Tibial artery (tissue), 4 donors: ENCODE measurements around the gene P4HTM.

Experiments
- DNase-seq, 2 donors: peaks; one replicate each; pipeline ENCODE4 v3.0.0-alpha.2; 2019
- H3K27ac ChIP-seq, 2 donors: fragments of 200-600 bp; sonication (generic) in 1 of 2; 1 replicate in 1 of 2; 2 replicates in 1 of 2; pipeline ENCODE4 v1.5.1; 2018 to 2019; ENCODE audit warnings: mild to moderate bottlenecking in 1 of 2
- H3K27me3 ChIP-seq, 2 donors: fragments of 200-600 bp; sonication (generic) in 1 of 2; one replicate each; pipeline versions ENCODE4 v1.5.1 to v1.6.0; 2016 to 2019
- H3K36me3 ChIP-seq, 3 donors: fragments of 200-600 bp; sonication (generic) in 2 of 3; one replicate each; pipeline ENCODE4 v1.5.1; 2016 to 2019; ENCODE audit warnings: mild to moderate bottlenecking in 2 of 3
- H3K4me1 ChIP-seq, 4 donors: fragments of 200-600 bp; sonication (generic) in 2 of 4; 1 replicate in 3 of 4; 2 replicates in 1 of 4; pipeline ENCODE4 v1.5.1; 2016 to 2019
- H3K4me3 ChIP-seq, 2 donors: fragments of 200-600 bp; sonication (generic) in 1 of 2; 1 replicate in 1 of 2; 2 replicates in 1 of 2; pipeline ENCODE4 v1.5.1; 2018 to 2019; ENCODE audit warnings: mild to moderate bottlenecking in 2 of 2
- H3K9me3 ChIP-seq, 3 donors: fragments of 200-600 bp; sonication (generic) in 1 of 3; one replicate each; pipeline ENCODE4 v1.5.1; 2016 to 2019
- intact Hi-C: fragments of 100-400 bp; cut with DNase I; formaldehyde crosslinking; loops from one replicate; pipeline ENCODE4 v1.15.0; 2023; ENCODE audit warnings: low total_unique reads
- TF ChIP-seq, protein P1 (sequence below), 2 experiments: fragments of 200-600 bp in 1 of 2; fragments of 450-650 bp in 1 of 2; IDR thresholded peaks; one replicate each; pipeline ENCODE4 v1.5.1; 2017 to 2019; ENCODE audit warnings: antibody characterized with exemption in 2 of 2, mild to moderate bottlenecking in 1 of 2, moderate library complexity in 1 of 2

Gene P4HTM

DNA sequence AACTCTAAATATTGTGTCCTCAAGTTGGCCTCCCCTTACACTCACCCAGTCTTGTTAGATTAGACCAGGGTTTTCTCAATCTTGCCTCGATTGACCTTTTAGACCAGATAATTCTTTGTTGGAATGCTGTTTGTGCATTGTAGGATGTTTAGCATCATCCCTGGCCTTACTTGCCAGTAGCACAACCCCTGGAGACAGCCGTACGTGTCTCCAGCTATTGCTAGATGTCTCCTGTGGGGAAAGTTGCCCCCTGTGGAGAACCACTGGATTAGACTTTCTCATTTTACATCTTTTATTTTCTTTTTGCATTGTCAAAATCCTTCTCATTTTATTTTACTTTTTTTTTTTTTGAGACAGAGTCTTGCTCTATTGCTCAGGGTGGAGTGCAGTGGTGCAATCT, 19.4 kb downstream of the P4HTM start:
- intact Hi-C loops: no loop called here
- Histone ChIP-seq H3K27me3 (no peaks in the 10 kb centered on the region), H3K9me3 (no peaks in the 10 kb centered on the region), H3K27ac (no peak overlapping the region), H3K4me3 (no peak overlapping the region), H3K36me3 (peaks cover under 1 to 49% (median 24%) of the 10 kb centered on the region in 3 donors), H3K4me1 (peaks cover 0 to 32% (median 18%) of the 10 kb centered on the region in 4 donors)
- no peak for DNase-seq
- TF ChIP-seq, protein P1, sequence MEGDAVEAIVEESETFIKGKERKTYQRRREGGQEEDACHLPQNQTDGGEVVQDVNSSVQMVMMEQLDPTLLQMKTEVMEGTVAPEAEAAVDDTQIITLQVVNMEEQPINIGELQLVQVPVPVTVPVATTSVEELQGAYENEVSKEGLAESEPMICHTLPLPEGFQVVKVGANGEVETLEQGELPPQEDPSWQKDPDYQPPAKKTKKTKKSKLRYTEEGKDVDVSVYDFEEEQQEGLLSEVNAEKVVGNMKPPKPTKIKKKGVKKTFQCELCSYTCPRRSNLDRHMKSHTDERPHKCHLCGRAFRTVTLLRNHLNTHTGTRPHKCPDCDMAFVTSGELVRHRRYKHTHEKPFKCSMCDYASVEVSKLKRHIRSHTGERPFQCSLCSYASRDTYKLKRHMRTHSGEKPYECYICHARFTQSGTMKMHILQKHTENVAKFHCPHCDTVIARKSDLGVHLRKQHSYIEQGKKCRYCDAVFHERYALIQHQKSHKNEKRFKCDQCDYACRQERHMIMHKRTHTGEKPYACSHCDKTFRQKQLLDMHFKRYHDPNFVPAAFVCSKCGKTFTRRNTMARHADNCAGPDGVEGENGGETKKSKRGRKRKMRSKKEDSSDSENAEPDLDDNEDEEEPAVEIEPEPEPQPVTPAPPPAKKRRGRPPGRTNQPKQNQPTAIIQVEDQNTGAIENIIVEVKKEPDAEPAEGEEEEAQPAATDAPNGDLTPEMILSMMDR (IDR thresholded peaks at IDR 0.05): no peak

DNA sequence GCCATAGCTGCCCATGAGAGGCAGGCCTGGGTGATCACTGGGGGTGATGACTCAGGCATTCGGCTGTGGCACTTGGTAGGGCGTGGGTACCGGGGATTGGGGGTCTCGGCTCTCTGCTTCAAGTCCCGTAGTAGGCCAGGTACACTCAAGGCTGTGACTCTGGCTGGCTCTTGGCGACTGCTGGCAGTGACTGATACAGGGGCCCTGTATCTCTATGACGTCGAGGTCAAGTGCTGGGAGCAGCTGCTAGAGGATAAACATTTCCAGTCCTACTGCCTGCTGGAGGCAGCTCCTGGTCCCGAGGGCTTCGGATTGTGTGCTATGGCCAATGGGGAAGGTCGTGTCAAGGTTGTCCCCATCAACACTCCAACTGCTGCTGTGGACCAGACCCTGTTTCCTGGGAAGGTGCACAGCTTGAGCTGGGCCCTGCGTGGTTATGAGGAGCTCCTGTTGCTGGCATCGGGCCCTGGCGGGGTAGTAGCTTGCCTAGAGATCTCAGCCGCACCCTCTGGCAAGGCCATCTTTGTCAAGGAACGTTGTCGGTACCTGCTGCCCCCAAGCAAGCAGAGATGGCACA, 22.5 kb downstream of the P4HTM start:
- no peak overlapping the region for H3K27ac ChIP-seq
- H3K36me3 ChIP-seq: peaks cover 18 to 69% (median 37%) of the 10 kb centered on the region in 3 donors
- H3K27me3 ChIP-seq: no peaks in the 10 kb centered on the region
- intact Hi-C loops: no loop called here
- TF ChIP-seq, protein P1 (IDR thresholded peaks at IDR 0.05): no peak
- H3K4me1 ChIP-seq: peaks cover 0 to 35% (median 18%) of the 10 kb centered on the region in 4 donors
- H3K9me3 ChIP-seq: no peaks in the 10 kb centered on the region
- no peak for DNase-seq
- H3K4me3 ChIP-seq: no peak overlapping the region

DNA sequence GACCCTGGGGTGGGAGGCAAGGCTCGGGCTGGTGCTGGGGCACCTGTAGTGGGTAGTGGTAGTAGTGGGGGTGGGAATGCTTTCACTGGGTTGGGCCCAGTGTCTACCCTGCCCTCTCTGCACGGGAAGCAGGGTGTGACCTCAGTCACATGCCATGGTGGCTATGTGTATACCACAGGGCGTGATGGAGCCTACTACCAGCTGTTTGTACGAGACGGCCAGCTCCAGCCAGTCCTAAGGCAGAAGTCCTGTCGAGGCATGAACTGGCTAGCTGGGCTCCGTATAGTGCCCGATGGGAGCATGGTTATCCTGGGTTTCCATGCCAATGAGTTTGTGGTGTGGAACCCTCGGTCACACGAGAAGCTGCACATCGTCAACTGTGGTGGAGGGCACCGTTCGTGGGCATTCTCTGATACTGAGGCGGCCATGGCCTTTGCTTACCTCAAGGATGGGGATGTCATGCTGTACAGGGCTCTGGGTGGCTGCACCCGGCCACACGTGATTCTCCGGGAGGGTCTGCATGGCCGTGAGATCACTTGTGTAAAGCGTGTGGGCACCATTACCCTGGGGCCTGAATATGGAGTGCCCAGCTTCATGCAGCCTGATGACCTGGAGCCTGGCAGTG, 23.2 kb downstream of the P4HTM start:
- Histone ChIP-seq H3K4me1 (peaks cover 0 to 35% (median 18%) of the 10 kb centered on the region in 4 donors), H3K9me3 (no peaks in the 10 kb centered on the region), H3K27me3 (no peaks in the 10 kb centered on the region), H3K4me3 (no peak overlapping the region), H3K27ac (no peak overlapping the region), H3K36me3 (peaks cover 18 to 69% (median 37%) of the 10 kb centered on the region in 3 donors)
- TF ChIP-seq, protein P1 (IDR thresholded peaks at IDR 0.05): no peak
- DNase-seq: no peak
- intact Hi-C loops: no loop called here

DNA sequence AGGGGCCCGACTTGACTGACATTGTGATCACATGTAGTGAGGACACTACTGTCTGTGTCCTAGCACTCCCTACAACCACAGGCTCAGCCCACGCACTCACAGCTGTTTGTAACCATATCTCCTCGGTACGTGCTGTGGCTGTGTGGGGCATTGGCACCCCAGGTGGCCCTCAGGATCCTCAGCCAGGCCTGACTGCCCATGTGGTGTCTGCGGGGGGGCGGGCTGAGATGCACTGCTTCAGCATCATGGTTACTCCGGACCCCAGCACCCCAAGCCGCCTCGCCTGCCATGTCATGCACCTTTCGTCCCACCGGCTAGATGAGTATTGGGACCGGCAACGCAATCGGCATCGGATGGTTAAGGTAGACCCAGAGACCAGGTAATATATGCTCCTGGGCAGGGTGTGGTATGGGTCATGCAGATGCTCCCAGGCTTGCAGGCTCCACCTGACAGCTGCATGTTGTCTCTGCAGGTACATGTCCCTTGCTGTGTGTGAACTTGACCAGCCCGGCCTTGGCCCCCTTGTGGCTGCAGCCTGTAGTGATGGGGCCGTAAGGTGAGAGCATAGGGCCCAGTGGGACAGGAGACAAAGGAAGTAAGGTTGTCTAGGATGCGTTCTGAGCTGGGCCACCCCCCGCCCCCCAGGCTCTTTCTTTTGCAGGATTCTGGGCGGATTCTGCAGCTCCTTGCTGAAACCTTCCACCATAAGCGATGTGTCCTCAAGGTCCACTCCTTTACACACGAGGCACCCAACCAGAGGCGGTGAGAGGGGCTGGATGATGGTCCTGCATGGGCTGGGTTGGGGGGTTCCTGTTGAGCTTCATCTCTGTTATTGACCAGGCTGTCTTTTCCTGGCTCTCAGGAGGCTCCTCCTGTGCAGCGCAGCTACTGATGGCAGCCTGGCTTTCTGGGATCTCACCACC, 24.0 kb downstream of the P4HTM start:
- intact Hi-C loops: no loop called here
- no peak overlapping the region for H3K27ac ChIP-seq

DNA sequence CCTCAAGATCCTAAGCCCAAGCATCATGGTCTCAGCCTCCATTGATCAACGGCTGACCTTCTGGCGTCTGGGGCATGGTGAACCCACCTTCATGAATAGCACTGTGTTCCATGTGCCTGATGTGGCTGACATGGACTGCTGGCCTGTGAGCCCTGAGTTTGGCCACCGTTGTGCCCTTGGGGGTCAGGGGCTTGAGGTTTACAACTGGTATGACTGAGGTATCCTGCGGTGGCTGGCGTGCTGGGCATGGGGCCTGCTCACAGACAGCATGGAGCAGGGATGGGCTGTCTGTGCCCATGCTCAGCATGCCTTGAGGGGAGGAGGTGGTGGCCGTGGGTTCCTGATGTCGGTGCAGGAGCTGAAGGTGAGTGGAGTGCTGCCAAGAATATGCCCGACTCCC, 25.0 kb downstream of the P4HTM start:
- DNase-seq: no peak
- TF ChIP-seq, protein P1 (IDR thresholded peaks at IDR 0.05): no peak
- H3K27me3 ChIP-seq: no peaks in the 10 kb centered on the region
- H3K4me3 ChIP-seq: no peak overlapping the region
- H3K36me3 ChIP-seq: peaks cover 18 to 61% (median 37%) of the 10 kb centered on the region in 3 donors
- H3K27ac ChIP-seq: no peak overlapping the region
- intact Hi-C loops: no loop called here
- H3K4me1 ChIP-seq: peaks cover 0 to 42% (median 26%) of the 10 kb centered on the region in 4 donors
- no peaks in the 10 kb centered on the region for H3K9me3 ChIP-seq

More for the DNA sequence above, 24.0 kb downstream of the P4HTM start:
- peaks cover 18 to 65% (median 37%) of the 10 kb centered on the region in 3 donors for H3K36me3 ChIP-seq
- H3K4me3 ChIP-seq: no peak overlapping the region
- H3K4me1 ChIP-seq: peaks cover 0 to 33% (median 16%) of the 10 kb centered on the region in 4 donors
- no peak for DNase-seq
- H3K27me3 ChIP-seq: no peaks in the 10 kb centered on the region
- H3K9me3 ChIP-seq: no peaks in the 10 kb centered on the region
- TF ChIP-seq, protein P1 (IDR thresholded peaks at IDR 0.05): peak; percentile 37 to 41
